Epithelial cell of proximal tubule (primary cell): Measurements from ENCODE around the gene LMO1. TPM values are rescaled to one million over a fixed set of nuclear protein-coding genes. Genes with fewer than 3 reads are reported as not detected.

Source experiments
- DNase-seq: peaks from one replicate; pipeline ENCODE4 v3.0.0-alpha.2; 2011; ENCODE audit warnings: low read depth
- H3K4me3 ChIP-seq: 2 replicates; pipeline ENCODE4 v1.5.1; 2011; ENCODE audit warnings: low read depth, mild to moderate bottlenecking, low read length
- total RNA-seq: library from RNA; depleted of rRNA; stranded (reverse); fragments of >200 nt; gene quantifications from 2 replicates; pipeline ENCODE4 v1.2.3, GENCODE V29; 2015
- TF ChIP-seq, protein P1 (sequence below): conservative IDR thresholded peaks from 2 replicates; pipeline ENCODE4 v1.5.1; 2012; ENCODE audit warnings: low read depth, mild to moderate bottlenecking, low read length

The LMO1 gene
- total RNA-seq, 1 donor from 2014 or later = not detected

- DNase-seq = no peak
- TF ChIP-seq, protein P1, sequence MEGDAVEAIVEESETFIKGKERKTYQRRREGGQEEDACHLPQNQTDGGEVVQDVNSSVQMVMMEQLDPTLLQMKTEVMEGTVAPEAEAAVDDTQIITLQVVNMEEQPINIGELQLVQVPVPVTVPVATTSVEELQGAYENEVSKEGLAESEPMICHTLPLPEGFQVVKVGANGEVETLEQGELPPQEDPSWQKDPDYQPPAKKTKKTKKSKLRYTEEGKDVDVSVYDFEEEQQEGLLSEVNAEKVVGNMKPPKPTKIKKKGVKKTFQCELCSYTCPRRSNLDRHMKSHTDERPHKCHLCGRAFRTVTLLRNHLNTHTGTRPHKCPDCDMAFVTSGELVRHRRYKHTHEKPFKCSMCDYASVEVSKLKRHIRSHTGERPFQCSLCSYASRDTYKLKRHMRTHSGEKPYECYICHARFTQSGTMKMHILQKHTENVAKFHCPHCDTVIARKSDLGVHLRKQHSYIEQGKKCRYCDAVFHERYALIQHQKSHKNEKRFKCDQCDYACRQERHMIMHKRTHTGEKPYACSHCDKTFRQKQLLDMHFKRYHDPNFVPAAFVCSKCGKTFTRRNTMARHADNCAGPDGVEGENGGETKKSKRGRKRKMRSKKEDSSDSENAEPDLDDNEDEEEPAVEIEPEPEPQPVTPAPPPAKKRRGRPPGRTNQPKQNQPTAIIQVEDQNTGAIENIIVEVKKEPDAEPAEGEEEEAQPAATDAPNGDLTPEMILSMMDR = no peak
- H3K4me3 ChIP-seq = no peak overlapping the region
These were observed 37.9 kb upstream of the LMO1 start for GRCh38 chr11:8301622-8302021.

DNA sequence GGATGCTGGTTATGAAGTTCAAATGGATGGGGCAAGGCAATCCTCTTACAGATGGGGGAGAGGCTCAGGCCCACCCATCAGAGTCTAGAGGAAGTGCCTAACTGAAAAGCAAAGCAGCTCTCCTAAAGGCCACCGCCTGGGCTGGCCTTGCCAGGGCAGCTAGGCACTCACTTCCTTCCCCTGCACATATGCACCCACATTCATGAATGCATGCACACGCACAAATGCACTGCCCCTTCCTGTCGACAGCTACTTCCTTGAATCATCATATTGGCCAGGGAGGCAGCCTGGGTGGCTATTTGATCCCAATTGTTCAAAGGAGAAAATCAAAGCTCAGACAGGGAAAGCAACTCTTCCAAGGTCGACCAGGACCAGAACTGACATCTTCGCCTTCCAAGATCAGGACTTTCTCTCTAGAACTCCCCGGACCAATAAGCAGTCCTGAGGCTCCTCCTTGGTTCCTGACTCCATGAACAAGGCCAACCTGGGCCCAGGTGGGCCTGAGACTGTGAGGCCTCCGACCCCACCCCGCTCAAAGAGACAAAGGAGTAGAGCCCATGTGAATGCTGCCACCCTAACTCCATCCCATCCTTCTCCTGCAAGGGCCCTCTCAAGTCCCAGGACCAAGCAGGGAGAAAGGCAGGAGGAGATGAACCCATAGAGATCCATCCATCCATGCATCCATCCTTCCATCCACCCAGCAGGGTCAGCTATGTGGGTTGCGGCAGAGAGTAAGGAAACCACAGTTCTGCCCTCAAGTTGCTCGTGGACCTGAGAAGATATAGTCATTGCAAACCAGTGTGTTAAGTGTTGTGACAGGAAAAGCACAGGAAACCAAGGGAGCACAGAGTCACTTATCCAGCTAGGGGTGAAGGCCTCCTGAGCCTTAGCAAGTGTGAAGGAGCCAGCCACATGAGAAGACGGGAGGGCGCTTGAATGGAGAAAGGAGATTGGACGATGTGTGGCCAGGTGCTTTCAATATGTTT, 35.4 kb upstream of the LMO1 start:
- DNase-seq = no peak
- TF ChIP-seq, protein P1 = no peak
- no peak overlapping the region for H3K4me3 ChIP-seq

GRCh38 chr11:8297781-8298440, 34.2 kb upstream of the LMO1 start:
- no peak for DNase-seq
- H3K4me3 ChIP-seq = no peak overlapping the region
- TF ChIP-seq, protein P1 = no peak

GRCh38 chr11:8296872-8297271, 33.2 kb upstream of the LMO1 start:
- no peak for DNase-seq
- TF ChIP-seq, protein P1 = no peak
- no peak overlapping the region for H3K4me3 ChIP-seq

DNA sequence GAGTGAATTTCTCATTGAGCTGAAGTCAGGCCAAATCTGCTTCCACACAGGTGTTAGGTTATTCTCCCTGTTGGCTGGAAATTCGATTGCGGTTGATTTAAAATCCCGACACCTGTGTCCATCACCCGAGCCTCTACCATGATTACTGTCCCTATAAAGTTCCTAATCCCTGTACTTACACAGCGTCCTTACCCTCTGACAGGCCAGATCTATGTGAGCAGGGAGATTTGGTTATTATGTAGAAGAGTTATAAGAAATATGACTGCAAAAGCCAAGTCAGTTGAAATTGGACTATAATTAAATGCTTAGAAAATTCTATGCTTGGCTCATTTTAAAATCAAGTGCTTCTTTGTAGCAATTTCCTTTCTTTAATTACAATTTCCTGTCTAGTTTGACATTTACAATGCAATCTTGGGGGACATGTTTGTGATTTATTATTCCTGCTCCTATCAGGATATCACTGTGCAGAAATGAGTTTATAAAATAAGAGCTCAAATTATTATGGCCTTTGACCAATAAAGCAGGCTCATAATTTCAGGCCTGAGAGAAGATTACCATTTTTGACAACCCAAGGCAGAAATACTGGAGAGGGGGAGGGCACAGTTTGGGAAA, 32.5 kb upstream of the LMO1 start:
- no peak overlapping the region for H3K4me3 ChIP-seq
- no peak for DNase-seq
- TF ChIP-seq, protein P1 = no peak

DNA sequence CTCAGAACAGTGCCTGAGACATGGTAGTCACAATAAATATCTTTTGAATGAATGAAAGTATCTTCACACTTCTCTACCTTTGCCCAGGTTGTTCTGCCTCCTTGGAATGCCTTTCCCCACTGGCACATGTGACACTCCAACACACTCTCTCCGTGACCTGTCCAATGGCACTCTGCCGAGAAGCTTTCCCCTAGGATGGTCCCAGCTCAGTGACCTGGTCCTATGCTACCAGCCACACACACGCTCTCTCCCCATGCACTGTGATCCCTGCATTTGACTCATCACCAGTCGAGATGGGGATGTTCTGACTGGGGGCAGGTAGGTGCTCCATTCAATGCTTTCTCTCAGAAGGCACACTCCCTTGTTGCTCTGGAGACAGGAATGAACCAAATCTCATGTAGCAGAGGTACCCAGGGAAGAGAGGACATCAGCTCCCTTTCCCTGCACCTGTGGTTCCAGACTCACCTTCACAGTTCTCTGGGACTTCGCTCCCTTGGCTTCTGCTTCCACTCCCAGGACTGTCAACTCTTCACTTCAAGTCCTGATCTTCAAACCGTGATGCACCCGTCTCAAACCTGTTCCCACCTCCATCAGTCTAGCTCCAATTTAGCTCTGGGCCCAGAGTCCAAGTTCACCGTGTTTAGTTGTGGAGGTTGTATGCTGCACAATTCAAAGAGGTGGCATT, 30.7 kb upstream of the LMO1 start:
- TF ChIP-seq, protein P1 = no peak
- DNase-seq = no peak
- H3K4me3 ChIP-seq = no peak overlapping the region
